Measurements from ENCODE around the gene CYB5RL.

DNA sequence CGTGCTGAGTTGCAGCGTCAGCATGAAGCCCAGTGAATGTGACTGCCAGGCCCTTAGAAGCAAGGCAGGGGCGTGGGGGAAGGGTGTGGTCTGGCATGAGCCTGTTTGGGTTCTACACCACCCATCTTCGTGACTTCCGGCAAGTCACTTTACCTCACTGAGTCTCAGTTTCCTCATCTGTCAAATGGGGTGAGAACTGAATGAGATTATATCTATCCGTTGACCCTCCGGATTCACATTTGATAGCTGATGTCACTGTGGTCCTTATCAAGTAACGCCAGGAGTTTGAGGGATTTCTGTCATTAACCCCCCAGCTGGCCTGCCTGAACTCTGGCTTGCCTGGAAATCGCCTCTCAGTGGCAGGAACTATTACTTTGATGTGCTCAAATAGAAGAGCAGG, 15.7 kb upstream of the CYB5RL start:
- TF ChIP-seq, protein P1, sequence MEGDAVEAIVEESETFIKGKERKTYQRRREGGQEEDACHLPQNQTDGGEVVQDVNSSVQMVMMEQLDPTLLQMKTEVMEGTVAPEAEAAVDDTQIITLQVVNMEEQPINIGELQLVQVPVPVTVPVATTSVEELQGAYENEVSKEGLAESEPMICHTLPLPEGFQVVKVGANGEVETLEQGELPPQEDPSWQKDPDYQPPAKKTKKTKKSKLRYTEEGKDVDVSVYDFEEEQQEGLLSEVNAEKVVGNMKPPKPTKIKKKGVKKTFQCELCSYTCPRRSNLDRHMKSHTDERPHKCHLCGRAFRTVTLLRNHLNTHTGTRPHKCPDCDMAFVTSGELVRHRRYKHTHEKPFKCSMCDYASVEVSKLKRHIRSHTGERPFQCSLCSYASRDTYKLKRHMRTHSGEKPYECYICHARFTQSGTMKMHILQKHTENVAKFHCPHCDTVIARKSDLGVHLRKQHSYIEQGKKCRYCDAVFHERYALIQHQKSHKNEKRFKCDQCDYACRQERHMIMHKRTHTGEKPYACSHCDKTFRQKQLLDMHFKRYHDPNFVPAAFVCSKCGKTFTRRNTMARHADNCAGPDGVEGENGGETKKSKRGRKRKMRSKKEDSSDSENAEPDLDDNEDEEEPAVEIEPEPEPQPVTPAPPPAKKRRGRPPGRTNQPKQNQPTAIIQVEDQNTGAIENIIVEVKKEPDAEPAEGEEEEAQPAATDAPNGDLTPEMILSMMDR (IDR thresholded peaks at IDR 0.05) = no peak
- no peak for TF ChIP-seq POLR2A (IDR thresholded peaks at IDR 0.05)

Measured in esophagus squamous epithelium (tissue), 4 donors.